ENCODE results near the gene MXRA8. TPM values are rescaled to one million over a fixed set of nuclear protein-coding genes. Genes with fewer than 3 reads are reported as not detected.
A peak's percentile ranks its signal among the peaks of the same experiment; 100 is the strongest.

Gene MXRA8, protein sequence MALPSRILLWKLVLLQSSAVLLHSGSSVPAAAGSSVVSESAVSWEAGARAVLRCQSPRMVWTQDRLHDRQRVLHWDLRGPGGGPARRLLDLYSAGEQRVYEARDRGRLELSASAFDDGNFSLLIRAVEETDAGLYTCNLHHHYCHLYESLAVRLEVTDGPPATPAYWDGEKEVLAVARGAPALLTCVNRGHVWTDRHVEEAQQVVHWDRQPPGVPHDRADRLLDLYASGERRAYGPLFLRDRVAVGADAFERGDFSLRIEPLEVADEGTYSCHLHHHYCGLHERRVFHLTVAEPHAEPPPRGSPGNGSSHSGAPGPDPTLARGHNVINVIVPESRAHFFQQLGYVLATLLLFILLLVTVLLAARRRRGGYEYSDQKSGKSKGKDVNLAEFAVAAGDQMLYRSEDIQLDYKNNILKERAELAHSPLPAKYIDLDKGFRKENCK
- total RNA-seq: 100 to 1,000 TPM in 2 of 5 donors, 10 to 100 TPM in 3; 28.8 to 203 (median 65.6) TPM
- 10 to 100 TPM; 23.3 to 33.8 (median 23.6) TPM for polyA plus RNA-seq
- long read RNA-seq, donor 1, partial matches to known transcripts: 0 of 1 reads
- long read RNA-seq, donor 1, other reads (novel, unspliced or antisense): 0 of 1 reads
- long read RNA-seq, donor 2, transcript MXRA8-201 (10 exons, 2,273 nt): major isoform, 11 of 27 reads
- long read RNA-seq, donor 2, partial matches to known transcripts: 15 of 27 reads
- long read RNA-seq, donor 2, other reads (novel, unspliced or antisense): 0 of 27 reads
- long read RNA-seq, donor 3, partial matches to known transcripts: 0 of 2 reads
- long read RNA-seq, donor 3, other reads (novel, unspliced or antisense): 0 of 2 reads
- long read RNA-seq, donor 4: 0 reads
- long read RNA-seq, donor 5, transcript MXRA8-201 (10 exons, 2,273 nt): major isoform, 7 of 15 reads
- long read RNA-seq, donor 5, partial matches to known transcripts: 0 of 15 reads
- long read RNA-seq, donor 5, other reads (novel, unspliced or antisense): 5 of 15 reads
- long read RNA-seq, donor 6: 0 reads
- long read RNA-seq, donor 7, transcript MXRA8-201 (10 exons, 2,273 nt): major isoform, 5 of 5 reads
- long read RNA-seq, donor 7, partial matches to known transcripts: 0 of 5 reads
- long read RNA-seq, donor 7, other reads (novel, unspliced or antisense): 0 of 5 reads
- long read RNA-seq, donor 8, transcript MXRA8-201 (10 exons, 2,273 nt): major isoform, 6 of 6 reads
- long read RNA-seq, donor 8, partial matches to known transcripts: 0 of 6 reads
- long read RNA-seq, donor 8, other reads (novel, unspliced or antisense): 0 of 6 reads
- long read RNA-seq, donor 9, partial matches to known transcripts: 0 of 4 reads
- long read RNA-seq, donor 9, other reads (novel, unspliced or antisense): 0 of 4 reads
- long read RNA-seq, donor 10, transcript MXRA8-201 (10 exons, 2,273 nt): major isoform, 6 of 6 reads
- long read RNA-seq, donor 10, partial matches to known transcripts: 0 of 6 reads
- long read RNA-seq, donor 10, other reads (novel, unspliced or antisense): 0 of 6 reads

DNA sequence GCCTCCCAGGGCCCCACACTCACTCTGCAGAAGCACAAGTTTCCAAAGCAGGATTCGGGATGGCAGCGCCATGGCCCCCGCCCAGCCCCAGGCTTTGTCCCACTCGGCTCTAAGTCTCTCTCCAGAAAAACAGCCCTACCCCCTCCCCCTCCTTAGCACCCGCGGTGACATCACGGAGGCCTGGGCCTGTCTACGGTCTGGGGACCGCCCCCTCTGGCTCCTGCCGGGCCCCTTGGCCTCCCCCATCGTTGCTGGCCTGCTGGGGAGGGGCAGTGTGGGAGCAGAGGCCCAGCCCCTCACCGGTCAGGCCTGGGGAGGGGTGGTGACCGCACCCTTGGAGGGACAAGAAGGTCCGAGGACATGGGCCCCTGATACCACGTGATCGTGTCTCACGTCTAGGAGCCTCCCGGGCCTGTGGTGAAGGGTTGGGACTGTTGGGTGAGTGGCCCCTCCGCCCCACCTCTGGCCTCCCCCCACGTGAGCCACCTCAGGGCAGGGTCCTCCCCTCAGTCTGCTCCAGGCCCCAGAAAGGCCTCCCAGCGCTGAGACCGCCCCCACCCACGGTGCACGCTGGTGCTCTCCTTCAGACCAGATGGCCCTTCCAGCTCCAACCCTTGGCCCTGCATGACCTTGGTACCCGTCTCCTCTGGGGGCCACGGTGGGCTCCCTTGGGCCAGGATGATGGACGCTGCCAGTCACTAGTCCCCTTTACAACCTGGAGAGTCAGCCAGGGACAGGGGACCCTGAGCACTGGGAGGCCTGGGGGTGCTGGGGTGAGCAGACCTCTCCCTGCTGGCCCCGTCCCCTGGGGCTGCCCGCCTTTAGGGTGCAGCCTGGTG is at the start of gene MXRA8:
MXRA8 (minus strand) TSS at position 123 of the 839 bp plus-strand sequence; CDS start at position 72, 51 bp downstream.
- Histone ChIP-seq H3K27ac (peak within 1 kb of the TSS; percentile 77 to 89 (median 85)), H3K27me3 (peaks cover 0 to 70% (median 39%) of the 10 kb centered on the region in 3 donors), H3K4me1 (peaks cover 54 to 84% (median 72%) of the 10 kb centered on the region in 4 donors), H3K9me3 (no peaks in the 10 kb centered on the region), H3K4me3 (peak within 1 kb of the TSS; percentile 46 to 52 (median 50)), H3K36me3 (peaks cover 0 to 13% (median 4%) of the 10 kb centered on the region in 4 donors)
- TF ChIP-seq POLR2AphosphoS5 (IDR thresholded peaks at IDR 0.05) (peak in 1 of 3 donors; percentile 23), POLR2A (IDR thresholded peaks at IDR 0.05) (no peak)
- TF ChIP-seq, protein P1, sequence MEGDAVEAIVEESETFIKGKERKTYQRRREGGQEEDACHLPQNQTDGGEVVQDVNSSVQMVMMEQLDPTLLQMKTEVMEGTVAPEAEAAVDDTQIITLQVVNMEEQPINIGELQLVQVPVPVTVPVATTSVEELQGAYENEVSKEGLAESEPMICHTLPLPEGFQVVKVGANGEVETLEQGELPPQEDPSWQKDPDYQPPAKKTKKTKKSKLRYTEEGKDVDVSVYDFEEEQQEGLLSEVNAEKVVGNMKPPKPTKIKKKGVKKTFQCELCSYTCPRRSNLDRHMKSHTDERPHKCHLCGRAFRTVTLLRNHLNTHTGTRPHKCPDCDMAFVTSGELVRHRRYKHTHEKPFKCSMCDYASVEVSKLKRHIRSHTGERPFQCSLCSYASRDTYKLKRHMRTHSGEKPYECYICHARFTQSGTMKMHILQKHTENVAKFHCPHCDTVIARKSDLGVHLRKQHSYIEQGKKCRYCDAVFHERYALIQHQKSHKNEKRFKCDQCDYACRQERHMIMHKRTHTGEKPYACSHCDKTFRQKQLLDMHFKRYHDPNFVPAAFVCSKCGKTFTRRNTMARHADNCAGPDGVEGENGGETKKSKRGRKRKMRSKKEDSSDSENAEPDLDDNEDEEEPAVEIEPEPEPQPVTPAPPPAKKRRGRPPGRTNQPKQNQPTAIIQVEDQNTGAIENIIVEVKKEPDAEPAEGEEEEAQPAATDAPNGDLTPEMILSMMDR (IDR thresholded peaks at IDR 0.05): no peak
- peak in 1 of 2 donors; percentile 93 for DNase-seq
- intact Hi-C loops (cut with DNase I; ENCODE audit: low total_unique reads): no loop called here
- 15 to 27% (median 22%) methylated on average over 14 to 29 of the region's 29 CpGs for WGBS, 5 donors

DNA sequence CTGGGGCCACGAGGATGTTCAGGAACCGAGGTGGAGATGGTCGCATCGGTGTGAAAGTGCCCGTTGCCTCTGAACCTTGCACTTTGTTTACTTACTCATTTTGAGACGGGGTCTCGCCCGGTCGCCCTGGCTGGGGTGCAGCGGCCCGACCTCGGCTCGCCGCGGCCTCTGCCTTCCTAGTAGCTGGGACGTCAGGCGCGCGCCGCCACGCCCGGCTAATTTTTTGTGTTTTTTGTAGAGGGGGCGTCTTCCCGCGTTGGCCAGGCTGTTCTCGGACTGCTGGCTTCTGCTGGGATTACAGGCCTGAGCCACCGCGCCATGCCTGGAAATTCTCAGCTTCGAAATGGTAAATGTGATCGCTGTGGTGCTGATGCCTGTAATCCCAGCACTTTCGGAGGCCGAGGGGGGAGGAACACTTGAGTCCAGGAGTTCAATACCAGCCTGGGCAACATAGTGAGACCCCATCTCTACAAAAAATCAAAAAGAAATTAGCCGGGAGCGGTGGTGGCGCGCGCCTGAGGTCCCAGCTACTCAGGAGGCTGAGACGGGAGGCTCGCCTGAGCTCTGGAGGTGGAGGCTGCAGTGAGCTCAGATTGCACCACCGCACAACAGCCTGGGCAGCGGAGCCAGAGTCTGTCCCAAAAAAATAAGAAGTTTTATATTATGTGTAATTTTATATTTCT is 49.4 kb upstream of the MXRA8 start:
- TF ChIP-seq POLR2A (IDR thresholded peaks at IDR 0.05) (no peak), POLR2AphosphoS5 (IDR thresholded peaks at IDR 0.05) (no peak), EP300 (IDR thresholded peaks at IDR 0.05) (no peak)
- TF ChIP-seq, protein P1 (IDR thresholded peaks at IDR 0.05): no peak
- peaks cover 23 to 36% (median 29%) of the 10 kb centered on the region in 4 donors for H3K36me3 ChIP-seq
- H3K4me3 ChIP-seq: peak overlapping the region; percentile 89 to 100 (median 94)
- no peaks in the 10 kb centered on the region for H3K27me3 ChIP-seq
- peaks cover 25 to 59% (median 42%) of the 10 kb centered on the region in 4 donors for H3K4me1 ChIP-seq
- peak in 1 of 2 donors; percentile 69 for DNase-seq
- H3K9me3 ChIP-seq: peaks cover 0 to 6% (median 3%) of the 10 kb centered on the region in 4 donors
- peak overlapping the region; percentile 85 to 93 (median 88) for H3K27ac ChIP-seq
- intact Hi-C loops (cut with DNase I; ENCODE audit: low total_unique reads): no loop called here
- WGBS, 5 donors: 8 to 13% (median 10%) methylated on average over 32 to 41 of the region's 41 CpGs

DNA sequence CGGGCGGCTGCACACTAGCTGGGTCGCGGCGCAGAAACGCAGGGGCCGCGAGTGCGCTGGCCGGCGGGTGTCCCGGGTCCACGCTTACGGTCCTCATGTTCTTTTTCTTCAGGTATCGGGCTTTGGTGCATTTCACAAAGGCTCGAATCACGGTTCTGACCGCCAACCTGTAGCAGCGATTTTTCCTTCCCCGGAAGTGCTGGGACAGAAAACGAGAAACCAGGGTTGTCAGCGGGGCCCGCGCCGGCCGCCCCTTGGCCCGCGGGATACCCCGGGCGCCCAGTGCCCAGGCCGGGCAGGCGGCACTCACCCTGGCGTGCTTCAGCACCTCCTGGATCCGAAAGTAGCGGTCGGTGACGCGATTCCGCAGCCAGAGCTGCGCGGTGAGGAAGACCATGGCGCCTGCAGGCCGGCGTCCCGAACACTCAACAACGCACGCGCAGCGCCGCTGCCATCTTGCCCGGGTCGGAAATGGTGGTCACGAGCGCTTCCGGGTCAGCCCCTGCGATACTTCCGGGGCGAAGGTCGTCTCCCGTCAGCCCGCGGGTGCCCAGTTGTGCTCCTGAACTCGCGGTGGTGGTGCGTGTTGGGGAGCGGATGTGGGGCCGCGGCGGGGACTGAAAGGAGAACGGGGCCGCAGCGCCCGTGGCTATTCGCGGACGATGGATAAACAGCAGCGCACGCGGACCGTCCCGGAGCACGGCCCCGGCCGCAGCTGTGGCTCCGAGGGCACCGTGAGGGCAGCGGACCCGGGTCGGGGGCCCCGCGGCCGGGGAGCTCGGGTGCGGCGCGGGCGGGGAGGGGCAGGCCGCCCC is 48.7 kb upstream of the MXRA8 start, which contains the start of gene MRPL20:
MRPL20 (minus strand) TSS at position 473 of the 815 bp plus-strand sequence; CDS start at position 397, 76 bp downstream.
- H3K36me3 ChIP-seq: peaks cover 31 to 43% (median 37%) of the 10 kb centered on the region in 4 donors
- peaks cover 0 to 1% (median under 1%) of the 10 kb centered on the region in 4 donors for H3K9me3 ChIP-seq
- no peaks in the 10 kb centered on the region for H3K27me3 ChIP-seq
- peak; percentile 95 to 98 for DNase-seq
- TF ChIP-seq, protein P1 (IDR thresholded peaks at IDR 0.05): peak in 1 of 7 experiments; percentile 14
- peak; percentile 92 to 98 (median 96) for TF ChIP-seq POLR2AphosphoS5 (IDR thresholded peaks at IDR 0.05)
- TF ChIP-seq POLR2A (IDR thresholded peaks at IDR 0.05): peak in 1 of 4 donors; percentile 36
- TF ChIP-seq EP300 (IDR thresholded peaks at IDR 0.05): no peak
- peak within 1 kb of the TSS; percentile 85 to 93 (median 88) for H3K27ac ChIP-seq
- whole genome bisulfite sequencing, 5 donors: 0 to 1% (median 1%) methylated on average over 18 to 98 of the region's 98 CpGs
- intact Hi-C loops (cut with DNase I; ENCODE audit: low total_unique reads): no loop called here
- peaks cover 25 to 66% (median 47%) of the 10 kb centered on the region in 4 donors for H3K4me1 ChIP-seq
- H3K4me3 ChIP-seq: peak within 1 kb of the TSS; percentile 89 to 100 (median 94)
